ENCODE results near the gene ALDH3B1.

The ALDH3B1 gene

DNA sequence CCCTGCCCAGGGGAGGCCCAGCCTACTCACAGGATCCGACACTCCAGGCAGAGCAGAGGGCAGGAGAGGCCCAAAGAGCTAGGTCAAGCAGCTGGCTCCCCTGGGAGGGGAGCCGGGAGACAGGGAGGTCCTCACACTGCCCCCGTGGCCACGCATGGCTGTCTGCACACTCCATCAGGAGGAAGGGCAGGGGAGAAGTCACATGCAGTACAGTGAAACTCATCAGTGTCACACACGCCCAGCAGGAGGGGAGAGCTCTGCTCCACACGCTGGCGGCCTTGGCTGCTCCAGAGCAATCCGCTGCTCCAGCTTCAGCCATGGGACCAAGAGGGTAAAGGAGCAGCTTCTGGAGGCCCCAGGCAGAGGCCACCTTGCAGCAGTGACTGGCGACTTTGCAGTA lies 43.0 kb downstream of the ALDH3B1 start:
- no peak for DNase-seq (ENCODE audit: extremely low spot score)
- ChIA-PET CTCF (no interaction called here), POLR2A (interaction anchor here (1.4 to 1.5 kb wide), 2 partner anchors 10 to 15 kb away, joined by 4 to 5 read pairs; no protein-coding TSS in a partner anchor)
- TF ChIP-seq ELF4 (IDR thresholded peaks at IDR 0.05): no peak
- no peak for TF ChIP-seq HDGF (IDR thresholded peaks at IDR 0.05; ENCODE audit: borderline replicate concordance)
- no peak for TF ChIP-seq FOXA1 (IDR thresholded peaks at IDR 0.05)
- no peak for TF ChIP-seq SP1 (IDR thresholded peaks at IDR 0.05)

DNA sequence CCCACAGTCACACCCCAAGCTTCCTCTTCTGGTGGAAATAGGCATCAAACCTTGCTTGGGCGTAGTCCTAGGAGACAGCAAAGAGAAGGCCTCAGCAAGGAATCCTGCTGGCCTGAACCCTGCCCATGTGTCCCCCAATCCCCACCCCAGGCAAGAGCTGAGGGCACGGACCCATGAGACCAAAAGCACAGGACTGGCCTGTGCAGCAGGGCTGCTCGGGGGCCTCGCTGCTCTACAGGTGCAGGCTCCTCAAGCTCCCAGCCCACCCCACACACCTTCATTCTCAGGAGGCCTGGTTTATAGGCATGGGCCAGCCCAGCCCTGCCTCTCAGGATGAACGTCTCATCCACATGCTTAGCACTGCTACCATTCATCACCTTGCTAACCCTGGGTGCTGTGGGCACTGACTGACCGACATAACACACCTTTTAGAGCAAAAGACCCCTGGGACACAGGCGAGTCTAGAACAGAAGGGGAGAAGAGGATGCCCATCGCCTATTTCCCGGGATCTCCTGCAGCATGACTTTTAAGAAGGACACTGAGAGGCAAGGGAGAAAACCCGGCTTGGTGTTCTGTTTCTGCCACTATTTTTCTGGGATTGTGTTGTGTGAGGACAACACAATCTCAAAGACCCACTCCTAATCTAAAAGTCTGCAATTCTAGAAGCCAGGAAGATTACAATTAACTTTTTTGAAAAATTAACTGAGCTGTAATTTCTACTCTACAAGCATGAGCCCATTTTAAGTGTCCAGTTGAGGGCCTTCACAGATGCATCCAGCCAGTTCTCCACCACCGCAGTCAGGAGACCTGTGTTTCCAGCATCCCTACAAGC lies 44.1 kb downstream of the ALDH3B1 start:
- CTCF ChIA-PET: no interaction called here
- no peak for TF ChIP-seq NFRKB (IDR thresholded peaks at IDR 0.05)
- TF ChIP-seq PKNOX1 (IDR thresholded peaks at IDR 0.05): no peak
- TF ChIP-seq L3MBTL2 (conservative IDR thresholded peaks at IDR 0.05): no peak
- no peak for TF ChIP-seq HDGF (IDR thresholded peaks at IDR 0.05; ENCODE audit: borderline replicate concordance)
- TF ChIP-seq TARDBP (IDR thresholded peaks at IDR 0.05): no peak
- TF ChIP-seq ZNF384 (IDR thresholded peaks at IDR 0.05): no peak
- TF ChIP-seq CTBP1 (IDR thresholded peaks at IDR 0.05; ENCODE audit: borderline replicate concordance): no peak
- TF ChIP-seq SUZ12 (IDR thresholded peaks at IDR 0.05): no peak
- TF ChIP-seq FOXK2 (IDR thresholded peaks at IDR 0.05): no peak
- no peak for TF ChIP-seq FOXA1 (IDR thresholded peaks at IDR 0.05)
- no peak for TF ChIP-seq SP1 (IDR thresholded peaks at IDR 0.05)
- POLR2A ChIA-PET: interaction anchor here (0.6 kb wide), 1 partner anchor 242 kb away, joined by 3 read pairs; no protein-coding TSS in a partner anchor
- no peak for DNase-seq (ENCODE audit: extremely low spot score)

DNA sequence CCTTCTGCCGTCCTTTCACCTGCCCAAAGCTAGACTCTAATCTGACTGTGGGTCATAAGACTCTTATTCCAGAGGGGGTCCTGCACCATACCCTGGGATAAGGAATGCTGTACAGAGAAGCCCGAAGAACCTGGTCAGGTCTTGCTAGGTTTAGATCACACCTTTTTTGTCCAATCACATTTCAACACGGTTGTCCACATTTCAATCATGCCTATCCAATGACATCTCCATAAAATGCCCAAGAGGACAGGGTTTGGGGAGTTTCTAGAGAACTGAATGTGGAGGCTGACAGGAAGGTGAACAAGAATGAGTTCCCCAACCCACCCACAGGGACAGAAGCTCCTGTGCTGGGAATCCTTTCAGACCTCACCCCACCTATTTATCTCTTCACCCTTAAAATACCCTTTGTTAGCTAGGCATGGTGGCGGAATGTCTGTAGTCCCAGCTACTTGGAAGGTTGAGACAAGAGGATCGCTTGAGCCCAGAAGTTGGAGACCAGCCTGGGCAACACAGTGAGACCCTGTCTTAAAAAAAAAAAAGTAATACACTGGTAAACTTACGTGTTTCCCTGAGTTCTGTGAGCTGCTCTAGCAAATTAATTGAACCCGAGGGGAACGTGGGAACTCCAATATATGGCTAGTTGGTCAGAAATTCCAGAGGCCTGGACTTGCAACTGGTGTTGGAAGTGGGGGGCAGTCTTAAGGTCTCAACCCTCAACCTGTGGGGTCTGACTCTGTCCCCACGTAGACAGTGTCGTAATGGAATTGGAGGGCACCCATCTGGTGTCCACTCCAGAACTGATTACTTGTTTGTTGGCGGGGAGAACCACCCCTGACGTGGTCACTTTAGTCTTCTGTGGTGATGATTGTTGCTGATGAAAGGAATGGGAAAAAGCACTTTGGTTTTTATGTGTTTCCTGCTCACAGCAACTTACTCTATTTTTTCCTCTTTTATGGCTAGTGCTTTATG lies 46.5 kb downstream of the ALDH3B1 start:
- TF ChIP-seq FOXK2 (IDR thresholded peaks at IDR 0.05) (no peak), ARNT (IDR thresholded peaks at IDR 0.05) (no peak), FOXM1 (IDR thresholded peaks at IDR 0.05; ENCODE audit: borderline replicate concordance) (no peak), ELF4 (IDR thresholded peaks at IDR 0.05) (no peak), FOXA1 (IDR thresholded peaks at IDR 0.05) (no peak), PKNOX1 (IDR thresholded peaks at IDR 0.05) (no peak)
- DNase-seq (ENCODE audit: extremely low spot score): no peak
- CTCF ChIA-PET: interaction anchor here (0.7 kb wide), 1 partner anchor 151 kb away, joined by 3 read pairs; no protein-coding TSS in a partner anchor
- POLR2A ChIA-PET: no interaction called here

DNA sequence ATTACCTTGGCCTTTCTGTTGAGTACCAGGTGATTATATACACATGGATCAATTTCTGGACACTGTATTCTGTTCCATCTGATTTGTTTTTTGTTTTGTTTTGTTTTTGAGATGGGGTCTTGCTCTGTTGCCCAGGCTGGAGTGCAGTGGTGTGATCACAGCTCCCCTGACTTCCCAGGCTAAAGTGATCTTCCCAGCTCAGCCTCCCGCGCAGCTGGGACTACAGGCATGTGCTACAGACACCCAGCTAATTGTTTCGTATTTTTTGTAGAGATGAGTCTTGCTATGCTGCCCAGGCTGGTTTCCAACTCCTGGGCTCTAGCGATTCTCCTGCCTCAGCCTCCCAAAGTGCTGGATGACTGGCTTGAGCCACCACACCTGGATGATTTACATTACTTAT lies 47.7 kb downstream of the ALDH3B1 start:
- TF ChIP-seq FOXK2 (IDR thresholded peaks at IDR 0.05) (no peak), TARDBP (IDR thresholded peaks at IDR 0.05) (no peak), FOXM1 (IDR thresholded peaks at IDR 0.05; ENCODE audit: borderline replicate concordance) (no peak), BHLHE40 (IDR thresholded peaks at IDR 0.05; ENCODE audit: borderline replicate concordance) (no peak), SP1 (IDR thresholded peaks at IDR 0.05) (no peak), SUZ12 (IDR thresholded peaks at IDR 0.05) (no peak), ZNF384 (IDR thresholded peaks at IDR 0.05) (no peak), HDGF (IDR thresholded peaks at IDR 0.05; ENCODE audit: borderline replicate concordance) (no peak), ARNT (IDR thresholded peaks at IDR 0.05) (no peak), LEF1 (IDR thresholded peaks at IDR 0.05; ENCODE audit: borderline replicate concordance) (no peak), L3MBTL2 (conservative IDR thresholded peaks at IDR 0.05) (no peak), ELF4 (IDR thresholded peaks at IDR 0.05) (no peak), FOXA1 (IDR thresholded peaks at IDR 0.05) (no peak)
- POLR2A ChIA-PET: no interaction called here

GRCh38 chr11:68061508-68061907 lies 51.4 kb downstream of the ALDH3B1 start:
- DNase-seq (ENCODE audit: extremely low spot score): no peak
- ChIA-PET POLR2A (no interaction called here), CTCF (no interaction called here)
- TF ChIP-seq NFRKB (IDR thresholded peaks at IDR 0.05) (no peak), ZNF384 (IDR thresholded peaks at IDR 0.05) (no peak), TARDBP (IDR thresholded peaks at IDR 0.05) (no peak), FOXK2 (IDR thresholded peaks at IDR 0.05) (no peak), L3MBTL2 (conservative IDR thresholded peaks at IDR 0.05) (no peak)

More for the DNA sequence above, 47.7 kb downstream of the ALDH3B1 start:
- CTCF ChIA-PET: no interaction called here
- no peak for DNase-seq (ENCODE audit: extremely low spot score)

- DNase-seq (ENCODE audit: extremely low spot score): no peak
- ChIA-PET CTCF (no interaction called here), POLR2A (no interaction called here)
- TF ChIP-seq TARDBP (IDR thresholded peaks at IDR 0.05) (no peak), SUZ12 (IDR thresholded peaks at IDR 0.05) (no peak), ZNF384 (IDR thresholded peaks at IDR 0.05) (no peak), LEF1 (IDR thresholded peaks at IDR 0.05; ENCODE audit: borderline replicate concordance) (no peak), SP1 (IDR thresholded peaks at IDR 0.05) (no peak), CTBP1 (IDR thresholded peaks at IDR 0.05; ENCODE audit: borderline replicate concordance) (no peak), FOXM1 (IDR thresholded peaks at IDR 0.05; ENCODE audit: borderline replicate concordance) (no peak), BHLHE40 (IDR thresholded peaks at IDR 0.05; ENCODE audit: borderline replicate concordance) (no peak)
Measured at GRCh38 chr11:68064926-68065325, 54.8 kb downstream of the ALDH3B1 start.

All from HEK293T (cell line).